ENCODE data around the gene SET. TPM values are rescaled to one million over a fixed set of nuclear protein-coding genes. Genes with fewer than 3 reads are reported as not detected.

Gene SET
- total and polyA plus RNA-seq, 2 experiments from 2014 or later = 949 to 1,261 TPM

DNA sequence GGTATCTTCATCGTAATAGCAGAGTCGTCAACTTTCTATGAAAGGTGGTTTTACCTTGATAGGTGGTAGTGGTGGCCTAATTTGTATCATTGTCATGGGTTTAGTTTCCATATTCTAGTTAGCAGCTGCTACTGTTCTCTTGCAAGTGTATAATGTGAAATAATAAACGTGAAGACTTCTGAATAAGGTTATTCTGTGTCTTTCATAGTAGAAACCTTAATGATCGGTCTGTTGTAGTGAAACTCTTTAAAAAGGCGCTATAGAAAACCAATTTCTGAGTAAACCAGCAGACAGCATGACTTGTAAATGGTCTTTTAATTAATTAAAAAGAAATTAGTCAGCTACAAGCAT is 1.6 kb downstream of the SET start:
- H3K27me3 Mint-ChIP-seq (ENCODE audit: insufficient read depth, low read depth, poor library complexity) = peaks cover 19% of the 10 kb centered on the region
- H3K36me3 ChIP-seq (ENCODE audit: insufficient read depth) = peaks cover 52% of the 10 kb centered on the region

More for the DNA sequence above, 1.6 kb downstream of the SET start:
- Histone ChIP-seq H3K9me2 (ENCODE audit: insufficient read depth) (no peaks in the 10 kb centered on the region), H2AFZ (no peak overlapping the region), H3F3A (replicated peaks; ENCODE audit: low read depth) (peaks cover 67% of the 10 kb centered on the region), H3K27ac (ENCODE audit: low read depth) (peak overlapping the region; percentile 77; the same call in 1 of the 2 replicates), H3K27me3 (ENCODE audit: insufficient read depth) (no peaks in the 10 kb centered on the region), H3K79me2 (replicated peaks; ENCODE audit: insufficient read depth) (peaks cover 74% of the 10 kb centered on the region), H3K4me3 (peak overlapping the region; percentile 99), H4K20me1 (replicated peaks; ENCODE audit: insufficient read depth) (peaks cover 61% of the 10 kb centered on the region), H3K4me1 (ENCODE audit: insufficient read depth) (peaks cover 39% of the 10 kb centered on the region), H3K4me2 (peak overlapping the region; percentile 96)
- Mint-ChIP-seq H3K9me3 (no peaks in the 10 kb centered on the region; the same call in 2 of the 3 replicates), H3K4me3 (peak overlapping the region; percentile 98), H3K36me3 (ENCODE audit: low read depth) (peaks cover 84% of the 10 kb centered on the region), H3K27ac (peak overlapping the region; percentile 98), H3K4me1 (peaks cover 35% of the 10 kb centered on the region)
- DNase-seq (ENCODE audit: low spot score) = no peak
- no peak for ATAC-seq
- TF ChIP-seq, protein P1, sequence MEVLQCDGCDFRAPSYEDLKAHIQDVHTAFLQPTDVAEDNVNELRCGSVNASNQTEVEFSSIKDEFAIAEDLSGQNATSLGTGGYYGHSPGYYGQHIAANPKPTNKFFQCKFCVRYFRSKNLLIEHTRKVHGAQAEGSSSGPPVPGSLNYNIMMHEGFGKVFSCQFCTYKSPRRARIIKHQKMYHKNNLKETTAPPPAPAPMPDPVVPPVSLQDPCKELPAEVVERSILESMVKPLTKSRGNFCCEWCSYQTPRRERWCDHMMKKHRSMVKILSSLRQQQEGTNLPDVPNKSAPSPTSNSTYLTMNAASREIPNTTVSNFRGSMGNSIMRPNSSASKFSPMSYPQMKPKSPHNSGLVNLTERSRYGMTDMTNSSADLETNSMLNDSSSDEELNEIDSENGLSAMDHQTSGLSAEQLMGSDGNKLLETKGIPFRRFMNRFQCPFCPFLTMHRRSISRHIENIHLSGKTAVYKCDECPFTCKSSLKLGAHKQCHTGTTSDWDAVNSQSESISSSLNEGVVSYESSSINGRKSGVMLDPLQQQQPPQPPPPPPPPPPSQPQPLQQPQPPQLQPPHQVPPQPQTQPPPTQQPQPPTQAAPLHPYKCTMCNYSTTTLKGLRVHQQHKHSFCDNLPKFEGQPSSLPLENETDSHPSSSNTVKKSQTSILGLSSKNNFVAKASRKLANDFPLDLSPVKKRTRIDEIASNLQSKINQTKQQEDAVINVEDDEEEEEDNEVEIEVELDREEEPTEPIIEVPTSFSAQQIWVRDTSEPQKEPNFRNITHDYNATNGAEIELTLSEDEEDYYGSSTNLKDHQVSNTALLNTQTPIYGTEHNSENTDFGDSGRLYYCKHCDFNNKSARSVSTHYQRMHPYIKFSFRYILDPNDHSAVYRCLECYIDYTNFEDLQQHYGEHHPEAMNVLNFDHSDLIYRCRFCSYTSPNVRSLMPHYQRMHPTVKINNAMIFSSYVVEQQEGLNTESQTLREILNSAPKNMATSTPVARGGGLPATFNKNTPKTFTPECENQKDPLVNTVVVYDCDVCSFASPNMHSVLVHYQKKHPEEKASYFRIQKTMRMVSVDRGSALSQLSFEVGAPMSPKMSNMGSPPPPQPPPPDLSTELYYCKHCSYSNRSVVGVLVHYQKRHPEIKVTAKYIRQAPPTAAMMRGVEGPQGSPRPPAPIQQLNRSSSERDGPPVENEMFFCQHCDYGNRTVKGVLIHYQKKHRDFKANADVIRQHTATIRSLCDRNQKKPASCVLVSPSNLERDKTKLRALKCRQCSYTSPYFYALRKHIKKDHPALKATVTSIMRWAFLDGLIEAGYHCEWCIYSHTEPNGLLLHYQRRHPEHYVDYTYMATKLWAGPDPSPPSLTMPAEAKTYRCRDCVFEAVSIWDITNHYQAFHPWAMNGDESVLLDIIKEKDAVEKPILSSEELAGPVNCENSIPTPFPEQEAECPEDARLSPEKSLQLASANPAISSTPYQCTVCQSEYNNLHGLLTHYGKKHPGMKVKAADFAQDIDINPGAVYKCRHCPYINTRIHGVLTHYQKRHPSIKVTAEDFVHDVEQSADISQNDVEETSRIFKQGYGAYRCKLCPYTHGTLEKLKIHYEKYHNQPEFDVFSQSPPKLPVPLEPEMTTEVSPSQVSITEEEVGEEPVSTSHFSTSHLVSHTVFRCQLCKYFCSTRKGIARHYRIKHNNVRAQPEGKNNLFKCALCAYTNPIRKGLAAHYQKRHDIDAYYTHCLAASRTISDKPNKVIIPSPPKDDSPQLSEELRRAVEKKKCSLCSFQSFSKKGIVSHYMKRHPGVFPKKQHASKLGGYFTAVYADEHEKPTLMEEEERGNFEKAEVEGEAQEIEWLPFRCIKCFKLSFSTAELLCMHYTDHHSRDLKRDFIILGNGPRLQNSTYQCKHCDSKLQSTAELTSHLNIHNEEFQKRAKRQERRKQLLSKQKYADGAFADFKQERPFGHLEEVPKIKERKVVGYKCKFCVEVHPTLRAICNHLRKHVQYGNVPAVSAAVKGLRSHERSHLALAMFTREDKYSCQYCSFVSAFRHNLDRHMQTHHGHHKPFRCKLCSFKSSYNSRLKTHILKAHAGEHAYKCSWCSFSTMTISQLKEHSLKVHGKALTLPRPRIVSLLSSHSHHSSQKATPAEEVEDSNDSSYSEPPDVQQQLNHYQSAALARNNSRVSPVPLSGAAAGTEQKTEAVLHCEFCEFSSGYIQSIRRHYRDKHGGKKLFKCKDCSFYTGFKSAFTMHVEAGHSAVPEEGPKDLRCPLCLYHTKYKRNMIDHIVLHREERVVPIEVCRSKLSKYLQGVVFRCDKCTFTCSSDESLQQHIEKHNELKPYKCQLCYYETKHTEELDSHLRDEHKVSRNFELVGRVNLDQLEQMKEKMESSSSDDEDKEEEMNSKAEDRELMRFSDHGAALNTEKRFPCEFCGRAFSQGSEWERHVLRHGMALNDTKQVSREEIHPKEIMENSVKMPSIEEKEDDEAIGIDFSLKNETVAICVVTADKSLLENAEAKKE (CRISPR knock-in tag; IDR thresholded peaks at IDR 0.05) = no peak
- TF ChIP-seq ZNF114 (CRISPR knock-in tag; IDR thresholded peaks at IDR 0.05) (no peak), JUNB (IDR thresholded peaks at IDR 0.05; ENCODE audit: unreplicated experiment) (no peak), EZH2phosphoT487 (IDR thresholded peaks at IDR 0.05; ENCODE audit: unreplicated experiment) (no peak), ZNF331 (CRISPR knock-in tag; IDR thresholded peaks at IDR 0.05; ENCODE audit: low read depth) (no peak), POLR2AphosphoS5 (IDR thresholded peaks at IDR 0.05; ENCODE audit: low read depth) (no peak), STAT1 (IDR thresholded peaks at IDR 0.05; ENCODE audit: unreplicated experiment) (no peak), NANOG (IDR thresholded peaks at IDR 0.05; ENCODE audit: borderline replicate concordance) (no peak), CREB1 (CRISPR knock-in tag; IDR thresholded peaks at IDR 0.05; ENCODE audit: low read depth) (no peak), EZH2 (IDR thresholded peaks at IDR 0.05; ENCODE audit: low read depth, unreplicated experiment) (no peak)
- TF ChIP-seq, protein P2, sequence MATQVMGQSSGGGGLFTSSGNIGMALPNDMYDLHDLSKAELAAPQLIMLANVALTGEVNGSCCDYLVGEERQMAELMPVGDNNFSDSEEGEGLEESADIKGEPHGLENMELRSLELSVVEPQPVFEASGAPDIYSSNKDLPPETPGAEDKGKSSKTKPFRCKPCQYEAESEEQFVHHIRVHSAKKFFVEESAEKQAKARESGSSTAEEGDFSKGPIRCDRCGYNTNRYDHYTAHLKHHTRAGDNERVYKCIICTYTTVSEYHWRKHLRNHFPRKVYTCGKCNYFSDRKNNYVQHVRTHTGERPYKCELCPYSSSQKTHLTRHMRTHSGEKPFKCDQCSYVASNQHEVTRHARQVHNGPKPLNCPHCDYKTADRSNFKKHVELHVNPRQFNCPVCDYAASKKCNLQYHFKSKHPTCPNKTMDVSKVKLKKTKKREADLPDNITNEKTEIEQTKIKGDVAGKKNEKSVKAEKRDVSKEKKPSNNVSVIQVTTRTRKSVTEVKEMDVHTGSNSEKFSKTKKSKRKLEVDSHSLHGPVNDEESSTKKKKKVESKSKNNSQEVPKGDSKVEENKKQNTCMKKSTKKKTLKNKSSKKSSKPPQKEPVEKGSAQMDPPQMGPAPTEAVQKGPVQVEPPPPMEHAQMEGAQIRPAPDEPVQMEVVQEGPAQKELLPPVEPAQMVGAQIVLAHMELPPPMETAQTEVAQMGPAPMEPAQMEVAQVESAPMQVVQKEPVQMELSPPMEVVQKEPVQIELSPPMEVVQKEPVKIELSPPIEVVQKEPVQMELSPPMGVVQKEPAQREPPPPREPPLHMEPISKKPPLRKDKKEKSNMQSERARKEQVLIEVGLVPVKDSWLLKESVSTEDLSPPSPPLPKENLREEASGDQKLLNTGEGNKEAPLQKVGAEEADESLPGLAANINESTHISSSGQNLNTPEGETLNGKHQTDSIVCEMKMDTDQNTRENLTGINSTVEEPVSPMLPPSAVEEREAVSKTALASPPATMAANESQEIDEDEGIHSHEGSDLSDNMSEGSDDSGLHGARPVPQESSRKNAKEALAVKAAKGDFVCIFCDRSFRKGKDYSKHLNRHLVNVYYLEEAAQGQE (IDR thresholded peaks at IDR 0.05; ENCODE audit: unreplicated experiment) = no peak
- TF ChIP-seq, protein P3, sequence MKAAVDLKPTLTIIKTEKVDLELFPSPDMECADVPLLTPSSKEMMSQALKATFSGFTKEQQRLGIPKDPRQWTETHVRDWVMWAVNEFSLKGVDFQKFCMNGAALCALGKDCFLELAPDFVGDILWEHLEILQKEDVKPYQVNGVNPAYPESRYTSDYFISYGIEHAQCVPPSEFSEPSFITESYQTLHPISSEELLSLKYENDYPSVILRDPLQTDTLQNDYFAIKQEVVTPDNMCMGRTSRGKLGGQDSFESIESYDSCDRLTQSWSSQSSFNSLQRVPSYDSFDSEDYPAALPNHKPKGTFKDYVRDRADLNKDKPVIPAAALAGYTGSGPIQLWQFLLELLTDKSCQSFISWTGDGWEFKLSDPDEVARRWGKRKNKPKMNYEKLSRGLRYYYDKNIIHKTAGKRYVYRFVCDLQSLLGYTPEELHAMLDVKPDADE (IDR thresholded peaks at IDR 0.05) = no peak

Measured in GM23338 (cell line).